Adrenal gland (tissue), 12 donors: Measurements from ENCODE around the gene BTBD9. TPM values are rescaled to one million over a fixed set of nuclear protein-coding genes. Genes with fewer than 3 reads are reported as not detected.

ENCODE experiments used
- DNase-seq, 7 donors: peaks; one replicate each; pipeline ENCODE4 v3.0.0-alpha.2; 2019 to 2020
- H3K27ac ChIP-seq, 5 donors: fragments of 200-600 bp; sonication (generic) in 4 of 5; 1 replicate in 3 of 5; 2 replicates in 2 of 5; pipeline versions ENCODE4 v1.5.1 to v1.8.0; 2016 to 2020; ENCODE audit warnings: mild to moderate bottlenecking in 1 of 5
- H3K27me3 ChIP-seq: fragments of 200-600 bp; 2 replicates; pipeline ENCODE4 v1.8.0; 2021
- H3K36me3 ChIP-seq, 2 donors: fragments of 200-600 bp; replicated peaks in 1 of 2; 1 replicate in 1 of 2; 2 replicates in 1 of 2; pipeline versions ENCODE4 v1.5.1 to v1.8.0; 2018 to 2022
- H3K4me1 ChIP-seq, 2 donors: fragments of 200-600 bp; replicated peaks in 1 of 2; 1 replicate in 1 of 2; 2 replicates in 1 of 2; pipeline versions ENCODE4 v1.5.1 to v1.8.0; 2018 to 2021
- H3K4me3 ChIP-seq, 4 donors: fragments of 200-600 bp; sonication (generic) in 3 of 4; one replicate each; pipeline ENCODE4 v1.5.1; 2016 to 2018
- H3K9me3 ChIP-seq, 3 donors: fragments of 200-600 bp; sonication (generic) in 1 of 3; replicated peaks in 1 of 3; 1 replicate in 2 of 3; 2 replicates in 1 of 3; pipeline versions ENCODE4 v1.5.1 to v1.8.0; 2016 to 2021
- CTCF ChIP-seq, 6 experiments: fragments of 450-650 bp in 4 of 6; fragments of 200-600 bp in 2 of 6; sonication (generic) in 1 of 6; IDR thresholded peaks; 1 replicate in 5 of 6; 2 replicates in 1 of 6; pipeline versions ENCODE4 v1.5.1 to v1.8.0; 2016 to 2021; ENCODE audit warnings: antibody characterized with exemption in 6 of 6, mild to moderate bottlenecking in 2 of 6, moderate library complexity in 1 of 6
- POLR2A ChIP-seq, 2 donors: fragments of 450-650 bp; IDR thresholded peaks; one replicate each; pipeline ENCODE4 v1.6.1; 2017; ENCODE audit warnings: antibody characterized with exemption in 2 of 2, mild to moderate bottlenecking in 2 of 2, moderate library complexity in 1 of 2
- WGBS, 4 donors: extraction: QIAGEN DNeasy Blood & Tissue Kit in 2 of 4; methylation state at CpG; one replicate each; pipeline versions ENCODE4 v1.1.5 to v1.1.7; 2013 to 2017; 5-methylcytosine and 5-hydroxymethylcytosine counted together
- intact Hi-C, 2 donors: fragments of 100-400 bp; cut with DNase I; formaldehyde crosslinking; loops; one replicate each; pipeline versions ENCODE4 v1.14.1 to v1.15.0; 2022 to 2023
- polyA plus RNA-seq, 3 donors: library from polyadenylated mRNA; stranded (reverse); fragments of 200-250 nt in 2 of 3; fragments of 350-450 nt in 1 of 3; fragmentation: Illumina TruSeq in 1 of 3; extraction: RNeasy Lipid Tissue Mini Kit (QIAGEN cat#74804) in 1 of 3; gene quantifications; one replicate each; pipeline ENCODE4 v1.2.3, GENCODE V29; 2013 to 2014
- total RNA-seq, 9 donors: library from RNA; depleted of rRNA in 4 of 9; stranded (reverse); fragments of >200 nt in 4 of 9; fragments of 120-200 nt in 1 of 9; fragmentation: NEBNext Ultra II Directional in 1 of 9; extraction: Animal tissue kit (Norgen Biotek cat#: 25700) in 1 of 9; gene quantifications; one replicate each; pipeline versions ENCODE4 v1.1.0 to v1.2.4, GENCODE V29; 2013 to 2023
- donor health status: healthy with polysubstance abuse.
- donor health status: Bipolar disorder and iron deficiency.
- donor health status: DM: yes; HTN: yes; CAD: no.
- donor health status: DM: no; HTN: no; CAD: no.
- donor health status: DM: no; HTN: no; CAD: no.
- donor health status: DM: yes; HTN: yes; CAD: no.

BTBD9 gene
- total and polyA plus RNA-seq, 12 donors: 2.4 to 29.6 (median 18.1) TPM

- Histone ChIP-seq H3K4me1 (peaks cover 0 to 4% of the 10 kb centered on the region in 2 donors), H3K27ac (no peak overlapping the region), H3K4me3 (no peak overlapping the region), H3K9me3 (no peaks in the 10 kb centered on the region), H3K27me3 (no peaks in the 10 kb centered on the region), H3K36me3 (no peaks in the 10 kb centered on the region)
- TF ChIP-seq POLR2A (IDR thresholded peaks at IDR 0.05): no peak
- no peak for TF ChIP-seq CTCF (IDR thresholded peaks at IDR 0.05)
- DNase-seq: no peak
- 98 to 100% (median 100%) methylated on average over 1 of the region's 1 CpG for WGBS, 4 donors
- intact Hi-C loops: no loop called here
Measured at GRCh38 chr6:38302081-38302480, 337.6 kb downstream of the BTBD9 start.

- H3K4me1 ChIP-seq: no peaks in the 10 kb centered on the region
- H3K4me3 ChIP-seq: no peak overlapping the region
- no peaks in the 10 kb centered on the region for H3K36me3 ChIP-seq
- no peak for TF ChIP-seq POLR2A (IDR thresholded peaks at IDR 0.05)
- TF ChIP-seq CTCF (IDR thresholded peaks at IDR 0.05): no peak
- H3K9me3 ChIP-seq: no peaks in the 10 kb centered on the region
- no peaks in the 10 kb centered on the region for H3K27me3 ChIP-seq
- WGBS, 4 donors: 68 to 99% (median 83%) methylated on average over 3 of the region's 3 CpGs
- DNase-seq: no peak
- intact Hi-C loops: no loop called here
- H3K27ac ChIP-seq: no peak overlapping the region
Measured at GRCh38 chr6:38290133-38290799, 349.5 kb downstream of the BTBD9 start.

- DNase-seq: no peak
- H3K27me3 ChIP-seq: no peaks in the 10 kb centered on the region
- no peak overlapping the region for H3K27ac ChIP-seq
- intact Hi-C loops: no loop called here
- H3K4me1 ChIP-seq: no peaks in the 10 kb centered on the region
- no peaks in the 10 kb centered on the region for H3K36me3 ChIP-seq
- TF ChIP-seq POLR2A (IDR thresholded peaks at IDR 0.05): no peak
- no peak for TF ChIP-seq CTCF (IDR thresholded peaks at IDR 0.05)
- no peaks in the 10 kb centered on the region for H3K9me3 ChIP-seq
- no peak overlapping the region for H3K4me3 ChIP-seq
- 86 to 91% (median 87%) methylated on average over 2 of the region's 2 CpGs for WGBS, 4 donors
Measured at GRCh38 chr6:38287487-38287886, 352.2 kb downstream of the BTBD9 start.

GRCh38 chr6:38284802-38285394 lies 354.8 kb downstream of the BTBD9 start:
- no peak for DNase-seq

More at GRCh38 chr6:38284802-38285394, 354.8 kb downstream of the BTBD9 start:
- intact Hi-C loops: no loop called here
- Histone ChIP-seq H3K4me1 (no peaks in the 10 kb centered on the region), H3K27me3 (no peaks in the 10 kb centered on the region), H3K4me3 (no peak overlapping the region), H3K9me3 (no peaks in the 10 kb centered on the region), H3K27ac (no peak overlapping the region), H3K36me3 (no peaks in the 10 kb centered on the region)
- no peak for TF ChIP-seq POLR2A (IDR thresholded peaks at IDR 0.05)
- TF ChIP-seq CTCF (IDR thresholded peaks at IDR 0.05): no peak
- WGBS, 4 donors: 87 to 95% (median 89%) methylated on average over 4 of the region's 4 CpGs
